Measurements from ENCODE around the gene MRPS22. TPM values are rescaled to one million over a fixed set of nuclear protein-coding genes. Genes with fewer than 3 reads are reported as not detected.
A peak's percentile ranks its signal among the peaks of the same experiment; 100 is the strongest.

MRPS22 gene
- total and polyA plus RNA-seq, 2 of the 13 experiments (the other 11 are each of a cell fraction or from before 2014, with no cell fraction given): 52.7 to 113 TPM

DNA sequence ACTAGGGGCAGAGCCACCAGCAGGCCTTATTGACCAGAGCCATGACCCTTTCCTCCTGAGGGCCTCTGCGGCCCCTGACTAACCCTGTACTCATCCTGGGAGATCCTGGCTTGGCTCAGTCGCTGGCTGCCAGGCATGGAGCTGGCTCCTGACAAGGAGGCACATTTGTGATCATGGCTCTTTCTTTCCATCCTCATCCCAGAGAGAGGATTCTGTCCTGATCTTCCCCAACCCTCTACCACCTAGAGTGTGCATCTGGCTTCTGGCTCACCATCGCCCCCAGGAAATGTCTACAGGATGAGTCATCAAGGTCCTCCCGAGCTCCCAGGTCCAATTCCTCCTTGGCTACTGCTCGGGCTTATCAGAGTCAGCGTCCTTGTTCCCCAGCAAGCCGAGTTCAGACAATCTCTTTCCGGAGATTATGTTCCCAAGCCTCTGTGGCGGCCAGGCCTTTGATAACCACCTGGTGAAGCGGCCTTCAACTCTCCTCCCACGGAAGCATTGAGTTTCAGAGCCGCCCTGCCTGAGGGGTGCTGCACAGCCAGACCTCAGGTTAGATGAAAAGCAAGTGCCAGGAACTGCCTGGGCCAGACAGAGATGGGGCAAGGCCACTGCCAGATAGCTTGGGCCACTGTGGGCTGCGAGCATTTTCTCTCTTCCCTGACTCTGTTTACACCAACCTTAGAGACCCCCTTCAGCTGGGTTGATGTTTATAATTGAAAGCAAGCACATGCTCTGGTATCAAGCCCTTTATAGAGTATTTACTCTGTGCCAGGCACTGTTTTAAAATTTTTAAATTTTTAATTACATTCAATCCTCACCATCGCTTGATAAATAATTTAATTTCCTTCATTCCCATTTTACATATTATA, 44.3 kb upstream of the MRPS22 start (continued):
- TF ChIP-seq, protein P1, sequence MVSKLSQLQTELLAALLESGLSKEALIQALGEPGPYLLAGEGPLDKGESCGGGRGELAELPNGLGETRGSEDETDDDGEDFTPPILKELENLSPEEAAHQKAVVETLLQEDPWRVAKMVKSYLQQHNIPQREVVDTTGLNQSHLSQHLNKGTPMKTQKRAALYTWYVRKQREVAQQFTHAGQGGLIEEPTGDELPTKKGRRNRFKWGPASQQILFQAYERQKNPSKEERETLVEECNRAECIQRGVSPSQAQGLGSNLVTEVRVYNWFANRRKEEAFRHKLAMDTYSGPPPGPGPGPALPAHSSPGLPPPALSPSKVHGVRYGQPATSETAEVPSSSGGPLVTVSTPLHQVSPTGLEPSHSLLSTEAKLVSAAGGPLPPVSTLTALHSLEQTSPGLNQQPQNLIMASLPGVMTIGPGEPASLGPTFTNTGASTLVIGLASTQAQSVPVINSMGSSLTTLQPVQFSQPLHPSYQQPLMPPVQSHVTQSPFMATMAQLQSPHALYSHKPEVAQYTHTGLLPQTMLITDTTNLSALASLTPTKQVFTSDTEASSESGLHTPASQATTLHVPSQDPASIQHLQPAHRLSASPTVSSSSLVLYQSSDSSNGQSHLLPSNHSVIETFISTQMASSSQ (IDR thresholded peaks at IDR 0.05; ENCODE audit: low read depth): no peak
- TF ChIP-seq, protein P1 (CRISPR knock-in tag; IDR thresholded peaks at IDR 0.05; ENCODE audit: borderline replicate concordance): peak; percentile 46; the same call in 1 of the 2 replicates
- TF ChIP-seq TARDBP (CRISPR knock-in tag; IDR thresholded peaks at IDR 0.05) (peak; percentile 30; the same call in 1 of the 2 replicates), TBX2 (CRISPR knock-in tag; IDR thresholded peaks at IDR 0.05; ENCODE audit: borderline replicate concordance) (no peak), SCMH1 (CRISPR knock-in tag; IDR thresholded peaks at IDR 0.05; ENCODE audit: borderline replicate concordance) (no peak), SRSF4 (IDR thresholded peaks at IDR 0.05; ENCODE audit: low read depth, low read length, poor library complexity, severe bottlenecking) (no peak), NFIC (IDR thresholded peaks at IDR 0.05; ENCODE audit: low read length) (no peak), FOXJ3 (CRISPR knock-in tag; IDR thresholded peaks at IDR 0.05; ENCODE audit: borderline replicate concordance) (no peak), SSRP1 (CRISPR knock-in tag; IDR thresholded peaks at IDR 0.05) (no peak), ZNF33A (CRISPR knock-in tag; IDR thresholded peaks at IDR 0.05; ENCODE audit: borderline replicate concordance) (no peak), RAD51 (IDR thresholded peaks at IDR 0.05; ENCODE audit: borderline replicate concordance) (no peak), ZNF792 (CRISPR knock-in tag; IDR thresholded peaks at IDR 0.05) (peak; percentile 53; the same call in 1 of the 2 replicates), MAFK (conservative IDR thresholded peaks at IDR 0.05 in 1 of 2, IDR thresholded peaks at IDR 0.05 in 1 of 2; ENCODE audit: low read length in 2 of 2) (no peak), MTF2 (CRISPR knock-in tag; IDR thresholded peaks at IDR 0.05; ENCODE audit: borderline replicate concordance) (no peak), ZFX (CRISPR knock-in tag; IDR thresholded peaks at IDR 0.05; ENCODE audit: low read depth) (peak; percentile 45; the same call in 1 of the 2 replicates), ZNF543 (CRISPR knock-in tag; IDR thresholded peaks at IDR 0.05) (no peak), REPIN1 (CRISPR knock-in tag; IDR thresholded peaks at IDR 0.05; ENCODE audit: borderline replicate concordance, low read depth) (no peak)
- TF ChIP-seq, protein P2, sequence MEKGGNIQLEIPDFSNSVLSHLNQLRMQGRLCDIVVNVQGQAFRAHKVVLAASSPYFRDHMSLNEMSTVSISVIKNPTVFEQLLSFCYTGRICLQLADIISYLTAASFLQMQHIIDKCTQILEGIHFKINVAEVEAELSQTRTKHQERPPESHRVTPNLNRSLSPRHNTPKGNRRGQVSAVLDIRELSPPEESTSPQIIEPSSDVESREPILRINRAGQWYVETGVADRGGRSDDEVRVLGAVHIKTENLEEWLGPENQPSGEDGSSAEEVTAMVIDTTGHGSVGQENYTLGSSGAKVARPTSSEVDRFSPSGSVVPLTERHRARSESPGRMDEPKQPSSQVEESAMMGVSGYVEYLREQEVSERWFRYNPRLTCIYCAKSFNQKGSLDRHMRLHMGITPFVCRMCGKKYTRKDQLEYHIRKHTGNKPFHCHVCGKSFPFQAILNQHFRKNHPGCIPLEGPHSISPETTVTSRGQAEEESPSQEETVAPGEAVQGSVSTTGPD (CRISPR knock-in tag; IDR thresholded peaks at IDR 0.05): no peak
- TF ChIP-seq, protein P3, sequence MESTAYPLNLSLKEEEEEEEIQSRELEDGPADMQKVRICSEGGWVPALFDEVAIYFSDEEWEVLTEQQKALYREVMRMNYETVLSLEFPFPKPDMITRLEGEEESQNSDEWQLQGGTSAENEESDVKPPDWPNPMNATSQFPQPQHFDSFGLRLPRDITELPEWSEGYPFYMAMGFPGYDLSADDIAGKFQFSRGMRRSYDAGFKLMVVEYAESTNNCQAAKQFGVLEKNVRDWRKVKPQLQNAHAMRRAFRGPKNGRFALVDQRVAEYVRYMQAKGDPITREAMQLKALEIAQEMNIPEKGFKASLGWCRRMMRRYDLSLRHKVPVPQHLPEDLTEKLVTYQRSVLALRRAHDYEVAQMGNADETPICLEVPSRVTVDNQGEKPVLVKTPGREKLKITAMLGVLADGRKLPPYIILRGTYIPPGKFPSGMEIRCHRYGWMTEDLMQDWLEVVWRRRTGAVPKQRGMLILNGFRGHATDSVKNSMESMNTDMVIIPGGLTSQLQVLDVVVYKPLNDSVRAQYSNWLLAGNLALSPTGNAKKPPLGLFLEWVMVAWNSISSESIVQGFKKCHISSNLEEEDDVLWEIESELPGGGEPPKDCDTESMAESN (CRISPR knock-in tag; conservative IDR thresholded peaks at IDR 0.05): peak; percentile 47; the same call in 1 of the 2 replicates
- TF ChIP-seq, protein P4, sequence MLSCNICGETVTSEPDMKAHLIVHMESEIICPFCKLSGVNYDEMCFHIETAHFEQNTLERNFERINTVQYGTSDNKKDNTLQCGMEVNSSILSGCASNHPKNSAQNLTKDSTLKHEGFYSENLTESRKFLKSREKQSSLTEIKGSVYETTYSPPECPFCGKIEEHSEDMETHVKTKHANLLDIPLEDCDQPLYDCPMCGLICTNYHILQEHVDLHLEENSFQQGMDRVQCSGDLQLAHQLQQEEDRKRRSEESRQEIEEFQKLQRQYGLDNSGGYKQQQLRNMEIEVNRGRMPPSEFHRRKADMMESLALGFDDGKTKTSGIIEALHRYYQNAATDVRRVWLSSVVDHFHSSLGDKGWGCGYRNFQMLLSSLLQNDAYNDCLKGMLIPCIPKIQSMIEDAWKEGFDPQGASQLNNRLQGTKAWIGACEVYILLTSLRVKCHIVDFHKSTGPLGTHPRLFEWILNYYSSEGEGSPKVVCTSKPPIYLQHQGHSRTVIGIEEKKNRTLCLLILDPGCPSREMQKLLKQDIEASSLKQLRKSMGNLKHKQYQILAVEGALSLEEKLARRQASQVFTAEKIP (CRISPR knock-in tag; IDR thresholded peaks at IDR 0.05; ENCODE audit: borderline replicate concordance): no peak

Data from HepG2 (cell line).